HT-29 (cell line): Measurements from ENCODE around the gene OR1C1. TPM values are rescaled to one million over a fixed set of nuclear protein-coding genes. Genes with fewer than 3 reads are reported as not detected.
"Not testable (repeated sequence)": the region's sequence is repeated elsewhere in the genome, so short reads cannot be mapped to it uniquely, and the experiment has no call there.

Experiments
- DNase-seq: peaks from one replicate; pipeline ENCODE4 v3.0.0-alpha.2; 2015; ENCODE audit warnings: low spot score
- total RNA-seq: library from RNA; depleted of rRNA; stranded (reverse); fragments of >200 nt; shearing (Covaris generic); gene quantifications from 2 replicates; pipeline ENCODE4 v1.2.3, GENCODE V29; 2014; rRNA removed

The OR1C1 gene, protein sequence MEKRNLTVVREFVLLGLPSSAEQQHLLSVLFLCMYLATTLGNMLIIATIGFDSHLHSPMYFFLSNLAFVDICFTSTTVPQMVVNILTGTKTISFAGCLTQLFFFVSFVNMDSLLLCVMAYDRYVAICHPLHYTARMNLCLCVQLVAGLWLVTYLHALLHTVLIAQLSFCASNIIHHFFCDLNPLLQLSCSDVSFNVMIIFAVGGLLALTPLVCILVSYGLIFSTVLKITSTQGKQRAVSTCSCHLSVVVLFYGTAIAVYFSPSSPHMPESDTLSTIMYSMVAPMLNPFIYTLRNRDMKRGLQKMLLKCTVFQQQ
- not detected in 2 replicates for total RNA-seq

DNA sequence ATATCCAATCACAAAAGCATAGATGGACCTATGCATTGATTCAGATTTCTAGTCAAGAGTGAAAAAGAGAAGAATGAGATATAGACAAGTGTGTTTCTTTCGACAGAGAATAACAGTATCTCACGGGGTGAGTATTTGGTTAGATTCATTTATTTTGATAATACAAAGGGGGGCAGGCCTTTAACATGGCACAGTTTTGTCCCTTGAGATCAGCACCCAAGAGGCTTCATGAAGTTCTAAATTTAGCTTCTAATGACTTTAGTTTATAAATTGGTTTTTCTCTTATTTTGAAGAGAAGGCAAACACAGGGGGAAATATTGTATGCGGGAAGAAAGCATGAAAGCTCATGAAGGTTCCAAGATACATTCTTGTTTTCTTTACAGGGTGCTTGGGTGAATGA is at the start of gene OR1C1:
Gene OR1C1, minus strand, starts transcription at position 101 of the 400 bp plus-strand sequence. CDS start 2,150 bp downstream, outside the sequence.
- DNase-seq, result no peak

- DNase-seq, result no peak
Observed at GRCh38 chr1:247797518-247797917, 37.2 kb upstream of the OR1C1 start.

DNA sequence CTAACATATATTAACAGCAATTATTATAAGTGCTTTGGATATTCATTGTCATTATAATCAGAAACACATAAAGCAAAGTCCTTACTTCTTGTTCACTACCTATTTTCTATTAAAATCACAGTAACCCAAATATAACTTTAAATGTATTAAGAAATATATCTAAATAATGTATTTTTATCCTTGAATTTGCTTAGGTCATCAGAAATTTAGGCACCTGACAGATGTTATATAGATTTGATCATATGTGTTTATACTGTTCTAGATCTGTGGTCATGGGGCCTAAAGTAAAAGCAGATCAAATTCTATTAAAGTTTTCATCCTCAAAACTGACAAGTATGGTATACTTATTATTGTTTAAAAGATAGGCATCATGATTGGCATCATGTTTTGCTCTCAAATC is 9.2 kb upstream of the OR1C1 start:
- DNase-seq, result no peak

GRCh38 chr1:247754311-247754710 is 6.0 kb downstream of the OR1C1 start:
- DNase-seq, result not testable (repeated sequence)

GRCh38 chr1:247749870-247750269 is 10.5 kb downstream of the OR1C1 start:
- no peak for DNase-seq

GRCh38 chr1:247748041-247748440 is 12.3 kb downstream of the OR1C1 start, which contains the start of gene OR14A2:
OR14A2 (minus strand) TSS chr1:247748141.
- DNase-seq, result no peak

GRCh38 chr1:247747616-247748015 is 12.7 kb downstream of the OR1C1 start:
- DNase-seq, result no peak

DNA sequence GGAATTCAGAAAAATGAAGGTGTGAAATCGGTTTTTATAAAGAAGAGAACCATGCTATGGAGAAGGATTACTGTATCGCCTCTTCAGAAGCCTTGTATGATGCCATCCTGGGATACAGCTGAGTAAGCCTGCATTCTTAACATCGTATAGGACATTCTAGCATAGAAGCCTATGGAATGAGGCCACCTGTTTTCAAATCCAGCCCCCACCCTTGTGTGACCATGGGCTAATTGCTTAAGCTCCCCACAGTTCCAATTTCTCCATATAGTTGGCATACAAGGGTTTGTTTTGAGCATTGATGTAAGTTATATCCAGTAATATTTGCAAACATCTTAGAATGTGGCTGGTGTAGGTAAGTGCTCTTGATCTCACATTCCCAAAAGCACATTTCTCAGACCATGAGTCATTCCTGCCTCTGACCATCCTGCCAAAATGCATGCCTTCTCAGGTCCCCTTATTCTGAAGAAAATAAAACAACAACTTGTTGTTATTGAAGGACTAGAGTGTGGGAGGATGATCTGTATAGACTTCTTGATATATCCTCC is 13.9 kb downstream of the OR1C1 start:
- DNase-seq, result no peak

GRCh38 chr1:247742215-247742760 is 18.1 kb downstream of the OR1C1 start:
- not testable (repeated sequence) for DNase-seq

GRCh38 chr1:247741756-247742155 is 18.6 kb downstream of the OR1C1 start:
- no peak for DNase-seq

- no peak for DNase-seq
Observed at GRCh38 chr1:247740721-247741120, 19.6 kb downstream of the OR1C1 start.

DNA sequence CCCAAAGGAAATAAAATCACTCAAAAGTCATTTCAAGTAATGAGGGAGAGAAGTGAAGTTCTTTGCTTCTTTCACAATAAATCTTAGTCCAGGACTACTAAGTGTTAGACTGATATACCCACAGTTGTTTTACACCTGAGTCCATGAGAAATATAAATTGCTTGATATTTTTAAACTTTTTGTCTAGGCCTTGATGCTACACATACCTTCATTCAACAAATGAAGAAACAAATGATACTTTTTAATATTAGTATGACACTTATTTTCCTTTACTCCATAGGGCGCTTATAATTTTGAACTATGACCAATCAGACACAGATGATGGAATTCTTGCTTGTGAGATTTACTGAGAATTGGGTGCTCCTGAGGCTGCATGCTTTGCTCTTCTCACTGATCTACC is 22.0 kb downstream of the OR1C1 start, which contains the start of gene OR14K1:
Gene OR14K1, plus strand, starts transcription at position 301 of the 400 bp plus-strand sequence. Its CDS starts 0 bp downstream, at position 301.
- no peak for DNase-seq

DNA sequence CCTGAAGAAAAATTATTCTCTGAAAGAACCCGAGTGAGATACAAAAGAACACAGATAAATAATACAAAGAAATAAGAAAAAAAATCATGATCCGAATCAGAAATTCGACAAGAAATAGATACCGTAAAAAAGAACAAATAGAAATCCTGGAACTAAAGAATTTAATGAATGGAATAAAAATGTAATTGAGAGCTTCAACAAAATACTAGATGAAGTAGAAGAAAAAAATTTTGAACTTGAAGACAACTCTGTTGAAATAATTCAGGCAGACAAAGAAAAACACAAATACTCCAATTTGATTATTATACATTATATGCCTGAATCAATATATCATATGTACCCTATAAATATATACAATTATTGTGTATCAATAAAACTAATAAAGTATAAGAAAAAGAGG is 39.1 kb downstream of the OR1C1 start:
- DNase-seq, result no peak

- no peak for DNase-seq
Observed at GRCh38 chr1:247716546-247716945, 43.8 kb downstream of the OR1C1 start, which contains the start of gene OR6F1. OR6F1 (minus strand) TSS chr1:247716646; CDS start chr1:247712755, 3,891 bp downstream.

DNA sequence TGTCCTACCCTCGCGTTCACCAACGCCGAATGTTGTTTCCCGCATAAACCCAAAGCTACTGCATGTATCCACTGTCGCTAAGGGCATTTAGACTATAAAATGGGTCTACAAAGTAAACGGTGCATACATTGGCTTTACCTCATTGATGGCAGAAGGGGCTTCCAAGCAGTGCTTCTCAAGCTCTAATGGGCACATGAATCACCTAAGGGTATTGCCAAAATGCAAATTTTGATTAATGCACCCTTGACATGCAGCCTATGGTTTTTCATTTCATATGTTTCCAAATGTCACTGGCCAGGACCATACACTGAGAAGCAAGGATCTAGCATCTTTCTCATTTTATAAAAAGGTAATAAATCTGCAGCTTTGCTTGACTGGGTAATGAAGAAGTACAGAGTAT is 46.6 kb downstream of the OR1C1 start:
- no peak for DNase-seq

GRCh38 chr1:247710681-247711080 is 49.7 kb downstream of the OR1C1 start:
- not testable (repeated sequence) for DNase-seq

Other genes starting within 250 kb of the OR1C1 start
- not detected in 2 replicates for gene OR2C3, start 224.1 kb downstream of the OR1C1 start, total RNA-seq
- not detected in 2 replicates for gene GCSAML, start 211.4 kb downstream of the OR1C1 start, total RNA-seq
- gene OR2G2, start 172.2 kb downstream of the OR1C1 start, total RNA-seq, result not detected in 2 replicates
- not detected in 2 replicates for gene OR2G3, start 155.0 kb downstream of the OR1C1 start, total RNA-seq
- not detected in 2 replicates for gene OR13G1, start 80.8 kb downstream of the OR1C1 start, total RNA-seq
- gene OR6F1, start 43.9 kb downstream of the OR1C1 start, total RNA-seq, result not detected in 2 replicates
- not detected in 2 replicates for gene OR14K1, start 21.9 kb downstream of the OR1C1 start, total RNA-seq
- not detected in 2 replicates for gene OR14A2, start 12.4 kb downstream of the OR1C1 start, total RNA-seq
- not detected in 2 replicates for gene OR14A16, start 63.6 kb upstream of the OR1C1 start, total RNA-seq
- gene OR11L1, start 81.3 kb upstream of the OR1C1 start, total RNA-seq, result not detected in 2 replicates
- not detected in 2 replicates for gene TRIM58, start 96.6 kb upstream of the OR1C1 start, total RNA-seq
- gene OR2W3, start 135.0 kb upstream of the OR1C1 start, total RNA-seq, result not detected in 2 replicates
- gene OR2T8, start 159.7 kb upstream of the OR1C1 start, total RNA-seq, result not detected in 2 replicates
- gene OR2AJ1, start 164.3 kb upstream of the OR1C1 start, total RNA-seq, result not detected in 2 replicates
- gene OR2L8, start 188.3 kb upstream of the OR1C1 start, total RNA-seq, result not detected in 2 replicates
- gene OR2AK2, start 204.7 kb upstream of the OR1C1 start, total RNA-seq, result not detected in 2 replicates